Mucosa of descending colon (tissue), 3 donors: ENCODE data around the gene MAVS. TPM values are rescaled to one million over a fixed set of nuclear protein-coding genes. Genes with fewer than 3 reads are reported as not detected.
A peak's percentile ranks its signal among the peaks of the same experiment; 100 is the strongest.

Experiments used
- ATAC-seq: fragments of 200-7000 bp; cut with Tn5 transposase; one replicate; pipeline ENCODE4 v1.9.1; 2020; ENCODE audit warnings: mild to moderate bottlenecking, moderate library complexity
- DNase-seq, 3 donors: peaks; one replicate each; pipeline ENCODE4 v3.0.0-alpha.2; 2020
- H3K36me3 ChIP-seq: fragments of 200-600 bp; one replicate; pipeline ENCODE4 v1.8.0; 2021; ENCODE audit warnings: low read depth, mild to moderate bottlenecking
- H3K4me1 ChIP-seq: fragments of 200-600 bp; one replicate; pipeline ENCODE4 v1.8.0; 2021; ENCODE audit warnings: low read depth, mild to moderate bottlenecking
- H3K4me3 ChIP-seq: fragments of 200-600 bp; one replicate; pipeline ENCODE4 v1.8.0; 2021; ENCODE audit warnings: mild to moderate bottlenecking
- H3K9me3 ChIP-seq: fragments of 200-600 bp; one replicate; pipeline ENCODE4 v1.8.0; 2021; ENCODE audit warnings: mild to moderate bottlenecking
- intact Hi-C, 2 donors: fragments of 100-400 bp; cut with DNase I in 1 of 2; cut with micrococcal nuclease in 1 of 2; formaldehyde crosslinking; loops; one replicate each; pipeline versions ENCODE4 v1.11.0 to v1.11.1; 2022; cut with DNase I, micrococcal nuclease
- total RNA-seq, 3 donors: library from RNA; stranded (reverse); fragmentation: NEBNext Ultra II Directional in 2 of 3; extraction: Animal tissue kit (Norgen Biotek cat#: 25700) in 2 of 3; gene quantifications; one replicate each; pipeline versions ENCODE4 v1.2.1 to v1.2.4, GENCODE V29; 2021 to 2023
- TF ChIP-seq, protein P1 (sequence below): fragments of 200-600 bp; IDR thresholded peaks from one replicate; pipeline ENCODE4 v1.8.0; 2022; ENCODE audit warnings: antibody characterized with exemption, mild to moderate bottlenecking
- donor health status: DM: no; HTN: no; CAD: no; lungs with moderate emphysema.
- donor health status: DM: no; HTN: no; CAD: no.
- donor health status: DM: no; HTN: yes; CAD: no.

Gene MAVS
- total RNA-seq, 3 donors from 2014 or later = 60.7 to 79.5 (median 72.3) TPM

DNA sequence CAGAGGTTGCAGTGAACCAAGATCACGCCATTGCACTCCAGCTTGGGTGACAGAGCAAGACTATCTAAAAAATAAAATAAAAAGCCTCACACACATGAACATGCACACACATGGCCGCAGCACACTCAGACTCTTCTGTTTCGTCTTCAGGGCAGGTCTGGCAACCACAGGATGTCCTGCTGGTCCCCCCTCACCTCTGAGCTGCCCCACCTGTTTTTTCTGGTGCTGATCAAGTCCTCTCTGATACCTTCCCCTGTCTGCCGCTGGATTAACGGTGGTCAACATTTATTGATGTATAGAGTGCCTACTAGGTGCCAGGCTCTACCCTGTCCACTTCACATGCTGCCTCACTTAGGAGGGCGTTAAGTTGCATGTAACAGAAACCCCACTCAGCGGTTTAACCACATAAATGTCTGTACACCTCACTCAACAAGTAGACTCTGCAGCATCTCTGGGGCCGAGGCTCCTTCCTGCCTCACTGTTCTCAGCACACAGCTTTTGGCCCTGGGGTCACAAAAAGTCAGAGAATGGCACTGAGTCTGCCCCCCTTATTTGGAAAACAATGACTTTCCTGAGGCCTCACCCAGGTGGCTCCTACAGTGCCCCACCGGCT, 30.8 kb upstream of the MAVS start:
- Histone ChIP-seq H3K4me3 (no peak overlapping the region), H3K36me3 (peaks cover 3% of the 10 kb centered on the region), H3K9me3 (no peaks in the 10 kb centered on the region), H3K4me1 (peaks cover 37% of the 10 kb centered on the region)
- DNase-seq (no peak), ATAC-seq (no peak)
- intact Hi-C loops = no loop called here
- TF ChIP-seq, protein P1, sequence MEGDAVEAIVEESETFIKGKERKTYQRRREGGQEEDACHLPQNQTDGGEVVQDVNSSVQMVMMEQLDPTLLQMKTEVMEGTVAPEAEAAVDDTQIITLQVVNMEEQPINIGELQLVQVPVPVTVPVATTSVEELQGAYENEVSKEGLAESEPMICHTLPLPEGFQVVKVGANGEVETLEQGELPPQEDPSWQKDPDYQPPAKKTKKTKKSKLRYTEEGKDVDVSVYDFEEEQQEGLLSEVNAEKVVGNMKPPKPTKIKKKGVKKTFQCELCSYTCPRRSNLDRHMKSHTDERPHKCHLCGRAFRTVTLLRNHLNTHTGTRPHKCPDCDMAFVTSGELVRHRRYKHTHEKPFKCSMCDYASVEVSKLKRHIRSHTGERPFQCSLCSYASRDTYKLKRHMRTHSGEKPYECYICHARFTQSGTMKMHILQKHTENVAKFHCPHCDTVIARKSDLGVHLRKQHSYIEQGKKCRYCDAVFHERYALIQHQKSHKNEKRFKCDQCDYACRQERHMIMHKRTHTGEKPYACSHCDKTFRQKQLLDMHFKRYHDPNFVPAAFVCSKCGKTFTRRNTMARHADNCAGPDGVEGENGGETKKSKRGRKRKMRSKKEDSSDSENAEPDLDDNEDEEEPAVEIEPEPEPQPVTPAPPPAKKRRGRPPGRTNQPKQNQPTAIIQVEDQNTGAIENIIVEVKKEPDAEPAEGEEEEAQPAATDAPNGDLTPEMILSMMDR = no peak

DNA sequence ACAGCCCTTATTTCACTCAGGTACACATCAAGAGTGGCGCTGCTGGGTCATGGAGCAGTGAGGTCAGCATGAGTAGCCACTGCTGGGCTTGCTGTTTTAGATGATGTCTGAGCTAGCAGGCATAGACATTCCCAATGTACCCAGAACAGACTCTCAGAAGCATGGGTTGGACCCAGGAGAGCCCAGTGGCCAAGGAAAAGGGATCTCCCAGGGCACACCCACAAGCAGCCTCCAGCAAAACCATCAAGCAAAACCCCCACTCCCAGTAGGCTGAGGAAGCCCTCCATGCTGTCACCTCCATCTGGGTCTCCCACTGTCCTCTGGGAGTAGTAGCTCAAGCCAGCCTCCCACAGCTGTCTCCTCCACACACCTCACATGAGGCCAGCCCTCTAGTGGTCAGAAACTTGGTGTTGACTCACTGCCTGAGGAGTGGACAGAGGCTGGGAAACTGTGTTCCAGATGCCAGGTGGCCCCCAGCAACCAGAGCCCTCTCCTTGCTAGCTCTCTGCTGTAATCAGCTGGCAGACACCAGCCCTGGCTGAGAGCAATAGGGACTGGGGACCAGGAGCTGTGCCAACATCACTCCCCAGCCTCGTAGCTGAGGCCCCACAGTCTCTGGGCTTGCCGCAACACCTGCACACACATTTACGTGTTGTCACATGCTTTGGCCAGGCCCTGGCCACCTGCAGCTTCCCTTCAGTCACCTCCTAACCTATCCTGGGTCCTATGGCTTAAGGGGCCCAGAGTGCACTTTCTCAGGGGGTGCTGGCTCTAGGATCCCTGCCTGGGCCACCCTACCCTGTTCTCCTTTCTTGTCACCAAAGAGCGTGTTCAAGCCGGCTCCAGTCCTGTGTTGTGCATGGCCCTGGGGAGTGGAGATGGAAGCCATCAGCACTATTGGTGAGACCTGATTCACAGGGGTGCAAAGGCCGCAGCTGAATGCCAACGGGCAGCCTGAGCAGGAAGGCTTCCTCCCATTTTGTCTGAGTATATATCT, 28.2 kb upstream of the MAVS start:
- Histone ChIP-seq H3K36me3 (no peaks in the 10 kb centered on the region), H3K4me1 (peaks cover 12% of the 10 kb centered on the region), H3K4me3 (no peak overlapping the region), H3K9me3 (no peaks in the 10 kb centered on the region)
- ATAC-seq (peak; percentile 52), DNase-seq (peak; percentile 66 to 88 (median 72))
- intact Hi-C loops = no loop called here
- TF ChIP-seq, protein P1 = no peak

DNA sequence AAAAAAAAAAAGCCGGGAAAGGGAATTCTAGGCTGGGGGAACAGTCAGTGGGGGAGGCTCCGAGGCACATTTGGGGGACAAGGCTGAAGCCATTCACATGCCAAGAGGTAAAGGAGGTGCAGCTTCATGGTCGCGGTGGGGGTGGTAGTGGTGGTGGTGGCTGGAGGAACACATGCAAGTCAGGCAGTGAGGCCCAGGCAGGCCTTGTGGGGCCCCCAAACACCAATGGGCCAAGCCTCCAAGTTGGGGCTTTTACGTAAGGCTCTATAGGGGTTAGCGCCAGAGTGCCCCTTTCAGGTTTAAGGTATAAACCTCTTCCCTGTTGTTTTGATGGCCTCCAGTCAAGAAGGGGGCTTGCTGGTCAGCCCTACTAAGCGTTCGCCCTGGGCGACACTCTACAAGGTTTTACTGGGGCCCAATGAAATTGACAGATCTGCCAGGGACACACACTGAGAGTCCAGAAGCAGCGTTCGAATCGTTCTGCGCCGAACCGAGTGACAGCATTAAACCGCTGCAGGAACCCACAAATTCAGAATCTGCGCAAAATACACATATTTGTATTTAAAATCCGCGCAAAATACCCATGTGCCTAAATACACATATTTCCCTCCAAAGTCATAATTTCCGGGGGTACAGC, 27.1 kb upstream of the MAVS start:
- H3K9me3 ChIP-seq = no peaks in the 10 kb centered on the region
- ATAC-seq (no peak), DNase-seq (peak in 2 of 3 donors; percentile 43 to 75)
- TF ChIP-seq, protein P1 = no peak
- intact Hi-C loops = no loop called here
- H3K36me3 ChIP-seq = no peaks in the 10 kb centered on the region
- peaks cover 8% of the 10 kb centered on the region for H3K4me1 ChIP-seq
- peak overlapping the region; percentile 50 for H3K4me3 ChIP-seq

DNA sequence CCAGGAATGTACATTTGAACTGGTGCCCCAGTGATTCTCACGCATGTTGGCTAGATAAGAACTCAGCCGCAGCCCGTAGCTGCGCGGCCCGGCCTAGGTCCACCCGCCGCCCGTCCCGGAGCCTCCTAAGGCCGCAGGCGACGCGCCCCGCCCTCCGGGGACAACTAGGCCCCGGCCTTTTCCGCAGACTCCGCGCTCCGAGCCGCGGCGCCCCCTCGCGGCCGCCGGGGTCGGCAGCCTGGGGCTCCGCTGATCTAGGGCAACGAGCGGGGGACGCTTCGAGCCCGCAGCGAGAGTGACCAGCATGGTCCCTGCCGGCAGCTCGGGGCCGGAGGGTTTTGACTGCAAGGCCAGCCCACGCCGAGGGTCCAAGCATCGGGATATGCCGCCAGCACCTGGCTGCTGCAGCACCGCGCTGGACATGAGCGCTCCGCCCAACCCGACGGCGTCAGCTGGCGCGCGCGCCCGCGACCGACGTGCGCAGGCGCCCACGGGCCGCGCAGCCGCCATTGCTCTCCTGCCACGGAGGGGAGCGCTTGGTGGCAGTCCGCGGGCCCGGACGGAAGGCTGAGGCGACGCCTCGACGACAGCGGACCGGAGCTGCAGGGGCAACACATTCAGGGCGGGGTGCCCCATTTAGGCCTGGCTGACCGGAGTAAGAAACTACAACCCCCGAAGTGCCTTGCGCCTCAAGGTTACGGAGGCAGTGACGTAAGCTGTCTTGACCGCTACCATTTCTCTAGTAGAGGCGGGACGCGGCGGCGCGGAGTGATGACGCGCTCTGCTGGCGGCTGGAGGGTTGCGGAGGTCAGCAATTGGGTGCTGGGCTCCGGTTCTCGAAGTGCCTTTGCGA, 26.4 kb upstream of the MAVS start, which contains the start of gene AP5S1:
Gene AP5S1, plus strand, starts transcription at position 500 of the 853 bp plus-strand sequence. CDS start 1,571 bp downstream, outside the sequence.
- TF ChIP-seq, protein P1 = peak; percentile 97
- ATAC-seq (peak; percentile 90), DNase-seq (peak; percentile 98 to 99 (median 98))
- Histone ChIP-seq H3K4me3 (peak within 1 kb of the TSS; percentile 50), H3K36me3 (no peaks in the 10 kb centered on the region), H3K4me1 (peaks cover 8% of the 10 kb centered on the region), H3K9me3 (no peaks in the 10 kb centered on the region)
- intact Hi-C loops = no loop called here
